ENCODE data around the gene STMN1. TPM values are rescaled to one million over a fixed set of nuclear protein-coding genes. Genes with fewer than 3 reads are reported as not detected.
A peak's percentile ranks its signal among the peaks of the same experiment; 100 is the strongest.

The STMN1 gene
- total and polyA plus RNA-seq, 11 donors = 21.1 to 95.2 (median 46.4) TPM

- peaks cover 0 to 9% (median 0%) of the 10 kb centered on the region in 9 donors for H3K36me3 ChIP-seq
- peaks cover 0 to 32% (median 8%) of the 10 kb centered on the region in 12 donors for H3K4me1 ChIP-seq
- no peaks in the 10 kb centered on the region for H3K9me3 ChIP-seq
- H3K4me3 ChIP-seq = peak within 1 kb of the TSS; percentile 3 to 68 (median 54)
- H3K27me3 ChIP-seq = no peaks in the 10 kb centered on the region
- peak within 1 kb of the TSS in 11 of 12 donors; percentile 29 to 90 (median 68) for H3K27ac ChIP-seq
- TF ChIP-seq, protein P1, sequence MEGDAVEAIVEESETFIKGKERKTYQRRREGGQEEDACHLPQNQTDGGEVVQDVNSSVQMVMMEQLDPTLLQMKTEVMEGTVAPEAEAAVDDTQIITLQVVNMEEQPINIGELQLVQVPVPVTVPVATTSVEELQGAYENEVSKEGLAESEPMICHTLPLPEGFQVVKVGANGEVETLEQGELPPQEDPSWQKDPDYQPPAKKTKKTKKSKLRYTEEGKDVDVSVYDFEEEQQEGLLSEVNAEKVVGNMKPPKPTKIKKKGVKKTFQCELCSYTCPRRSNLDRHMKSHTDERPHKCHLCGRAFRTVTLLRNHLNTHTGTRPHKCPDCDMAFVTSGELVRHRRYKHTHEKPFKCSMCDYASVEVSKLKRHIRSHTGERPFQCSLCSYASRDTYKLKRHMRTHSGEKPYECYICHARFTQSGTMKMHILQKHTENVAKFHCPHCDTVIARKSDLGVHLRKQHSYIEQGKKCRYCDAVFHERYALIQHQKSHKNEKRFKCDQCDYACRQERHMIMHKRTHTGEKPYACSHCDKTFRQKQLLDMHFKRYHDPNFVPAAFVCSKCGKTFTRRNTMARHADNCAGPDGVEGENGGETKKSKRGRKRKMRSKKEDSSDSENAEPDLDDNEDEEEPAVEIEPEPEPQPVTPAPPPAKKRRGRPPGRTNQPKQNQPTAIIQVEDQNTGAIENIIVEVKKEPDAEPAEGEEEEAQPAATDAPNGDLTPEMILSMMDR (IDR thresholded peaks at IDR 0.05) = no peak
- peak in 1 of 2 donors; percentile 60 for TF ChIP-seq POLR2A (IDR thresholded peaks at IDR 0.05)
- 2% methylated on average over 74 to 77 of the region's 77 CpGs for WGBS, 4 donors
- ATAC-seq (peak; percentile 91 to 98 (median 98)), DNase-seq (peak; percentile 89 to 92 (median 90))
- intact Hi-C loops (cut with DNase I) = no loop called here
These were observed 47.1 kb downstream of the STMN1 start, which contains the start of gene AUNIP for GRCh38 chr1:25858906-25859789. Gene AUNIP (minus strand): TSS chr1:25859457. CDS start chr1:25859357, 100 bp downstream.

GRCh38 chr1:25858494-25858893 is 47.7 kb downstream of the STMN1 start:
- DNase-seq (no peak), ATAC-seq (no peak)
- 49 to 55% (median 54%) methylated on average over 7 of the region's 7 CpGs for WGBS, 4 donors
- intact Hi-C loops (cut with DNase I) = no loop called here
- peaks cover 0 to 32% (median 8%) of the 10 kb centered on the region in 12 donors for H3K4me1 ChIP-seq
- no peaks in the 10 kb centered on the region for H3K9me3 ChIP-seq
- no peak overlapping the region for H3K27ac ChIP-seq
- H3K4me3 ChIP-seq = peak overlapping the region in 6 of 12 donors; percentile 53 to 68 (median 58)
- TF ChIP-seq, protein P1 (IDR thresholded peaks at IDR 0.05) = no peak
- TF ChIP-seq POLR2A (IDR thresholded peaks at IDR 0.05) = no peak
- H3K36me3 ChIP-seq = peaks cover 0 to 8% (median 0%) of the 10 kb centered on the region in 9 donors
- H3K27me3 ChIP-seq = no peaks in the 10 kb centered on the region

DNA sequence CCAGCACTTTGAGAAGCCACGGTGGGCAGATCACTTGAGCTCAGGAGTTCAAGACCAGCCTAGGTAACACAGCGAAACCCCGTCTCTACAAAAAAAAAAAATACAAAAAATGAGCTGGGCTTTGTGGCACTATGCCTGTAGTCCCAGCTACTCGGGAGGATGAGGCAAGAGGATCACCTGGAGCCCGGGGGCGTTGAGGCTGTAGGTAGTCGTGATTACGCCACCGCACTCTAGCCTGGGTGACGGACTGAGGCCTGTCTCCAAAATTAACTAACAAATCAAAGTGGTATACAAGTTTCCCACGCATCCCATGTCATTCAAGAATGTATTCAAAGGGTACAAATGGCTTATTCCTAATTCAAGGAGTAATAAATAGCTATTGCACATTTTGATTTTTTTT is 49.4 kb downstream of the STMN1 start:
- WGBS, 4 donors = 88 to 94% (median 90%) methylated on average over 11 of the region's 11 CpGs
- H3K4me3 ChIP-seq = no peak overlapping the region
- H3K27ac ChIP-seq = no peak overlapping the region
- ATAC-seq = no peak
- TF ChIP-seq POLR2A (IDR thresholded peaks at IDR 0.05) = no peak
- TF ChIP-seq, protein P1 (IDR thresholded peaks at IDR 0.05) = no peak
- intact Hi-C loops (cut with DNase I) = no loop called here
- H3K36me3 ChIP-seq = no peaks in the 10 kb centered on the region
- DNase-seq = no peak
- H3K4me1 ChIP-seq = peaks cover 0 to 29% (median 8%) of the 10 kb centered on the region in 12 donors
- no peaks in the 10 kb centered on the region for H3K9me3 ChIP-seq
- H3K27me3 ChIP-seq = no peaks in the 10 kb centered on the region

DNA sequence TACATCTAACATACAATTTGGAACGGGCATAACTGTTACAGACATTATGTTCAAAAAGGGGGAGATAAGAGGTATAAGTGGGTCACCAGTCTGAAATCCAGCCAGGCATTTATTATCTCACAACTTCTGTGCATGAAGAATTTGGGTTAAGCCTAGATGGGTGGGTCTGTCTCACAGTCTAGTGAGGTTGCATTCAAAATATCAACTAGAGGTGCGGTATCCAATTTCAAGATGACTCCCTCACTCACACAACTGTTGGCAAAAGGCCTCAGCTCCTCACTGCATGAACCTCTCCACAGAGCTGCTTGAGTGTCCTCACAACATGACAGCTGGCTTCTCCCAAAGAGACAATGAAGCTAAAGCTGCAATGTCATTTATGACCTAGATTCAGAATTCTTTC is 51.7 kb downstream of the STMN1 start:
- DNase-seq (no peak), ATAC-seq (no peak)
- WGBS, 4 donors = 80 to 87% (median 82%) methylated on average over 2 of the region's 2 CpGs
- Histone ChIP-seq H3K36me3 (no peaks in the 10 kb centered on the region), H3K4me1 (peaks cover 0 to 9% (median 7%) of the 10 kb centered on the region in 12 donors), H3K27ac (no peak overlapping the region), H3K27me3 (no peaks in the 10 kb centered on the region), H3K9me3 (no peaks in the 10 kb centered on the region), H3K4me3 (no peak overlapping the region)
- intact Hi-C loops (cut with DNase I) = no loop called here
- TF ChIP-seq, protein P1 (IDR thresholded peaks at IDR 0.05) = no peak
- TF ChIP-seq POLR2A (IDR thresholded peaks at IDR 0.05) = no peak

Data from heart left ventricle (tissue), 16 donors.